DND-41 (cell line): ENCODE measurements around the gene SPATA45.

Source experiments
- ATAC-seq: fragments of 200-7000 bp; cut with Tn5 transposase; 3 replicates; pipeline ENCODE4 v1.9.1; 2021; ENCODE audit warnings: low read depth; ENCODE audit not compliant: insufficient read depth
- DNase-seq: peaks from one replicate; pipeline ENCODE4 v3.0.0-alpha.2; 2020
- H2AFZ ChIP-seq: 2 replicates; pipeline ENCODE4 v1.6.0; 2012; ENCODE audit warnings: low read depth, low read length
- H3K27ac ChIP-seq: 2 replicates; pipeline ENCODE4 v1.5.1; 2012; ENCODE audit warnings: low read length, inconsistent platforms
- H3K27me3 ChIP-seq: fragments of 200-600 bp; sonication (generic); 2 replicates; pipeline ENCODE4 v1.6.0; 2012; ENCODE audit warnings: low read length, mild to moderate bottlenecking, inconsistent platforms; ENCODE audit not compliant: insufficient read depth, poor library complexity
- H3K36me3 ChIP-seq: 2 replicates; pipeline ENCODE4 v1.5.1; 2012; ENCODE audit warnings: low read length, inconsistent platforms; ENCODE audit not compliant: insufficient read depth
- H3K4me1 ChIP-seq: 2 replicates; pipeline ENCODE4 v1.5.1; 2012; ENCODE audit warnings: mild to moderate bottlenecking, low read length; ENCODE audit not compliant: insufficient read depth
- H3K4me2 ChIP-seq: 2 replicates; pipeline ENCODE4 v1.6.0; 2012; ENCODE audit warnings: mild to moderate bottlenecking, moderate library complexity, low read length, inconsistent platforms; ENCODE audit not compliant: insufficient read depth
- H3K4me3 ChIP-seq, 2 experiments: fragments of 200-600 bp in 1 of 2; shearing (Covaris generic) in 1 of 2; 2 replicates each; pipeline ENCODE4 v1.5.1; 2012 to 2016; ENCODE audit warnings: inconsistent platforms in 2 of 2, low read length in 2 of 2, mild to moderate bottlenecking in 2 of 2, low read depth in 1 of 2, moderate library complexity in 1 of 2
- H3K79me2 ChIP-seq: 2 replicates; pipeline ENCODE4 v1.6.0; 2012; ENCODE audit warnings: low read length, inconsistent platforms; ENCODE audit not compliant: insufficient read depth
- H3K9ac ChIP-seq: 2 replicates; pipeline ENCODE4 v1.6.0; 2012; ENCODE audit warnings: low read depth, mild to moderate bottlenecking, inconsistent platforms, low read length, moderate library complexity
- H3K9me3 ChIP-seq: 2 replicates; pipeline ENCODE4 v1.5.1; 2012; ENCODE audit warnings: low read length, moderate library complexity, mild to moderate bottlenecking, inconsistent platforms; ENCODE audit not compliant: insufficient read depth, severe bottlenecking
- H4K20me1 ChIP-seq: 2 replicates; pipeline ENCODE4 v1.6.0; 2012; ENCODE audit warnings: low read length; ENCODE audit not compliant: insufficient read depth
- CTCF ChIP-seq: IDR thresholded peaks from 2 replicates; pipeline ENCODE4 v1.5.1; 2012; ENCODE audit warnings: borderline replicate concordance, low read length, moderate library complexity, mild to moderate bottlenecking; ENCODE audit not compliant: poor library complexity, severe bottlenecking; ENCODE audit errors: extremely low read depth
- EZH2 ChIP-seq: IDR thresholded peaks from 3 replicates; pipeline ENCODE4 v1.6.1; 2012; ENCODE audit warnings: borderline replicate concordance, low read depth, mild to moderate bottlenecking, moderate library complexity, low read length, inconsistent platforms; ENCODE audit not compliant: severe bottlenecking

Gene SPATA45

GRCh38 chr1:212819726-212820125 is 27.7 kb downstream of the SPATA45 start:
- no peak overlapping the region for H3K9ac ChIP-seq

GRCh38 chr1:212816567-212817278 is 30.7 kb downstream of the SPATA45 start:
- ATAC-seq (no peak), DNase-seq (no peak)
- Histone ChIP-seq H2AFZ (no peak overlapping the region), H3K4me2 (no peak overlapping the region), H3K36me3 (peaks cover 12% of the 10 kb centered on the region; the same call in 1 of the 2 replicates), H3K9me3 (no peaks in the 10 kb centered on the region), H4K20me1 (no peaks in the 10 kb centered on the region), H3K9ac (no peak overlapping the region), H3K27ac (no peak overlapping the region), H3K79me2 (no peaks in the 10 kb centered on the region), H3K4me1 (no peaks in the 10 kb centered on the region), H3K4me3 (no peak overlapping the region), H3K27me3 (no peaks in the 10 kb centered on the region)
- TF ChIP-seq EZH2 (no peak), CTCF (no peak)

More at GRCh38 chr1:212819726-212820125, 27.7 kb downstream of the SPATA45 start:
- Histone ChIP-seq H3K36me3 (peaks cover 7% of the 10 kb centered on the region; the same call in 1 of the 2 replicates), H3K4me3 (no peak overlapping the region), H3K9me3 (no peaks in the 10 kb centered on the region), H3K4me1 (no peaks in the 10 kb centered on the region), H2AFZ (no peak overlapping the region), H3K27me3 (no peaks in the 10 kb centered on the region), H3K4me2 (no peak overlapping the region), H4K20me1 (no peaks in the 10 kb centered on the region), H3K27ac (no peak overlapping the region), H3K79me2 (no peaks in the 10 kb centered on the region)
- no peak for DNase-seq
- TF ChIP-seq CTCF, result no peak
- TF ChIP-seq EZH2, result no peak
- ATAC-seq, result no peak

GRCh38 chr1:212814537-212815334 is 32.7 kb downstream of the SPATA45 start:
- no peaks in the 10 kb centered on the region for H3K27me3 ChIP-seq
- H2AFZ ChIP-seq, result no peak overlapping the region
- no peak for DNase-seq
- no peak overlapping the region for H3K9ac ChIP-seq
- peaks cover 12% of the 10 kb centered on the region; the same call in 1 of the 2 replicates for H3K36me3 ChIP-seq
- H3K79me2 ChIP-seq, result no peaks in the 10 kb centered on the region
- no peak overlapping the region for H3K27ac ChIP-seq
- TF ChIP-seq CTCF, result peak; percentile 44
- no peak for TF ChIP-seq EZH2
- H4K20me1 ChIP-seq, result no peaks in the 10 kb centered on the region
- no peaks in the 10 kb centered on the region for H3K4me1 ChIP-seq
- no peak for ATAC-seq
- no peaks in the 10 kb centered on the region for H3K9me3 ChIP-seq
- H3K4me3 ChIP-seq, result no peak overlapping the region
- H3K4me2 ChIP-seq, result no peak overlapping the region
